Sciatic nerve (tissue), 2 donors: ENCODE data around the gene SHISA7. TPM values are rescaled to one million over a fixed set of nuclear protein-coding genes. Genes with fewer than 3 reads are reported as not detected.

Experiments
- ATAC-seq: fragments of 200-7000 bp; cut with Tn5 transposase; one replicate; pipeline ENCODE4 v1.9.1; 2020; ENCODE audit warnings: mild to moderate bottlenecking, moderate library complexity
- DNase-seq: peaks from one replicate; pipeline ENCODE4 v3.0.0-alpha.2; 2020; ENCODE audit warnings: low spot score
- intact Hi-C: fragments of 100-400 bp; cut with DNase I; formaldehyde crosslinking; loops from one replicate; pipeline ENCODE4 v1.14.2; 2022
- total RNA-seq: library from RNA; stranded (reverse); fragmentation: NEBNext Ultra II Directional; extraction: Animal tissue kit (Norgen Biotek cat#: 25700); gene quantifications from one replicate; pipeline ENCODE4 v1.2.1, GENCODE V29; 2021
- donor health status: DM: no; HTN: no; CAD: no.
- donor health status: DM: no; HTN: no; CAD: no.

Gene SHISA7
- total RNA-seq, 1 donor from 2014 or later = 9.0 TPM

- ATAC-seq = no peak
- intact Hi-C loops = loop anchor here (5.0 kb wide), 1 partner anchor 81 kb away; no protein-coding TSS in a partner anchor
- DNase-seq = no peak
Measured at GRCh38 chr19:55383279-55384130, 59.6 kb downstream of the SHISA7 start.

GRCh38 chr19:55382522-55383054, 60.5 kb downstream of the SHISA7 start:
- intact Hi-C loops = loop anchor here (5.0 kb wide), 1 partner anchor 80 kb away; no protein-coding TSS in a partner anchor
- no peak for ATAC-seq
- no peak for DNase-seq

- DNase-seq = no peak
- ATAC-seq = no peak
- intact Hi-C loops = loop anchor here (5.0 kb wide), 1 partner anchor 80 kb away; no protein-coding TSS in a partner anchor
Measured at GRCh38 chr19:55382013-55382412, 61.1 kb downstream of the SHISA7 start.

GRCh38 chr19:55379174-55379573, 63.9 kb downstream of the SHISA7 start:
- no peak for ATAC-seq
- intact Hi-C loops = no loop called here
- no peak for DNase-seq

Other genes with a start within 250 kb of the SHISA7 start
- gene PTPRH, start 233.8 kb downstream of the SHISA7 start, total RNA-seq = 1.5 TPM
- gene TMEM86B, start 214.5 kb downstream of the SHISA7 start, total RNA-seq = 6.0 TPM
- 40.4 TPM for gene PPP6R1, start 184.3 kb downstream of the SHISA7 start, total RNA-seq
- 16.1 TPM for gene HSPBP1, start 163.2 kb downstream of the SHISA7 start, total RNA-seq
- gene BRSK1, start 159.3 kb downstream of the SHISA7 start, total RNA-seq = 6.5 TPM
- gene TMEM150B, start 118.0 kb downstream of the SHISA7 start, total RNA-seq = 5.1 TPM
- 18.1 TPM for gene KMT5C, start 103.4 kb downstream of the SHISA7 start, total RNA-seq
- 0.31 TPM for gene COX6B2, start 88.6 kb downstream of the SHISA7 start, total RNA-seq
- gene GARIN5B, start 80.0 kb downstream of the SHISA7 start, total RNA-seq = not detected
- gene IL11, start 72.8 kb downstream of the SHISA7 start, total RNA-seq = 0.45 TPM
- gene TMEM190, start 66.5 kb downstream of the SHISA7 start, total RNA-seq = not detected
- 2.9 TPM for gene TMEM238, start 59.0 kb downstream of the SHISA7 start, total RNA-seq
- gene RPL28, start 57.4 kb downstream of the SHISA7 start, total RNA-seq = 902 TPM
- 17.1 TPM for gene UBE2S, start 35.5 kb downstream of the SHISA7 start, total RNA-seq
- gene ISOC2, start 18.3 kb upstream of the SHISA7 start, total RNA-seq = 35.7 TPM
- not detected for gene C19orf85, start 21.5 kb upstream of the SHISA7 start, total RNA-seq
- gene ZNF628, start 33.3 kb upstream of the SHISA7 start, total RNA-seq = 9.0 TPM
- gene NAT14, start 41.9 kb upstream of the SHISA7 start, total RNA-seq = 11.5 TPM
- gene SSC5D, start 45.1 kb upstream of the SHISA7 start, total RNA-seq = 13.5 TPM
- gene SBK2, start 93.8 kb upstream of the SHISA7 start, total RNA-seq = not detected
- gene SBK3, start 102.2 kb upstream of the SHISA7 start, total RNA-seq = 0.53 TPM
- 14.3 TPM for gene ZNF579, start 137.5 kb upstream of the SHISA7 start, total RNA-seq
- gene FIZ1, start 156.2 kb upstream of the SHISA7 start, total RNA-seq = 11.7 TPM
- 18.9 TPM for gene ZNF524, start 157.0 kb upstream of the SHISA7 start, total RNA-seq
- gene ZNF865, start 162.3 kb upstream of the SHISA7 start, total RNA-seq = 15.9 TPM
- 4.0 TPM for gene ZNF784, start 181.3 kb upstream of the SHISA7 start, total RNA-seq
- gene ZNF580, start 197.7 kb upstream of the SHISA7 start, total RNA-seq = 42.2 TPM
- gene ZNF581, start 200.3 kb upstream of the SHISA7 start, total RNA-seq = 17.2 TPM
- 14.0 TPM for gene CCDC106, start 204.9 kb upstream of the SHISA7 start, total RNA-seq
- gene U2AF2, start 211.7 kb upstream of the SHISA7 start, total RNA-seq = 127 TPM
- gene EPN1, start 231.9 kb upstream of the SHISA7 start, total RNA-seq = 87.6 TPM